Dedifferentiated amniotic fluid mesenchymal stem cell (primary cell): Measurements from ENCODE around the gene NUP188.
"Not testable (repeated sequence)": the region's sequence is repeated elsewhere in the genome, so short reads cannot be mapped to it uniquely, and the experiment has no call there.

Experiments used
- DNase-seq: peaks from one replicate; pipeline ENCODE4 v3.0.0-alpha.2; 2016; ENCODE audit errors: extremely low spot score

The NUP188 gene

GRCh38 chr9:128916745-128917144 is 30.8 kb upstream of the NUP188 start:
- no peak for DNase-seq

GRCh38 chr9:128917151-128917849 is 30.2 kb upstream of the NUP188 start:
- DNase-seq: no peak

- DNase-seq: no peak
Measured at GRCh38 chr9:128918921-128919320, 28.6 kb upstream of the NUP188 start.

- no peak for DNase-seq
Measured at GRCh38 chr9:128919402-128920089, 28.0 kb upstream of the NUP188 start.

- DNase-seq: no peak
Measured at GRCh38 chr9:128920381-128921058, 27.0 kb upstream of the NUP188 start, which contains the start of gene PHYHD1. PHYHD1 (plus strand) TSS chr9:128920982; CDS start chr9:128922324, 1,342 bp downstream.

GRCh38 chr9:128921881-128922763 is 25.4 kb upstream of the NUP188 start:
- DNase-seq: no peak

- no peak for DNase-seq
Measured at GRCh38 chr9:128923493-128923883, 24.0 kb upstream of the NUP188 start.

- no peak for DNase-seq
Measured at GRCh38 chr9:128927731-128928411, 19.6 kb upstream of the NUP188 start.

GRCh38 chr9:128928624-128929023 is 18.9 kb upstream of the NUP188 start:
- no peak for DNase-seq

- DNase-seq: no peak
Measured at GRCh38 chr9:128929560-128929959, 17.9 kb upstream of the NUP188 start.

- no peak for DNase-seq
Measured at GRCh38 chr9:128933731-128934130, 13.8 kb upstream of the NUP188 start.

GRCh38 chr9:128936171-128936865 is 11.2 kb upstream of the NUP188 start:
- no peak for DNase-seq

GRCh38 chr9:128937310-128938165 is 10.0 kb upstream of the NUP188 start:
- DNase-seq: no peak

- DNase-seq: no peak
Measured at GRCh38 chr9:128940271-128940921, 7.1 kb upstream of the NUP188 start.

GRCh38 chr9:128940946-128941755 is 6.3 kb upstream of the NUP188 start:
- DNase-seq: no peak

GRCh38 chr9:128943832-128944620 is 3.5 kb upstream of the NUP188 start:
- DNase-seq: no peak

- not testable (repeated sequence) for DNase-seq
Measured at GRCh38 chr9:128944966-128945365, 2.5 kb upstream of the NUP188 start.
